SK-N-SH (cell line): ENCODE data around the gene GPR158. TPM values are rescaled to one million over a fixed set of nuclear protein-coding genes. Genes with fewer than 3 reads are reported as not detected.

Experiments
- CTCF ChIA-PET: fragments of 300-600, 350-600 bp; formaldehyde crosslinking; extraction: SDS; loops from one replicate; lab custom pipeline; 2021; lab: Yijun Ruan, JAX
- POLR2A ChIA-PET: fragments of 350-600 bp; sonication (Branson Sonifier 250); formaldehyde crosslinking; extraction: SDS; loops from one replicate; lab custom pipeline; 2020; ENCODE audit warnings: antibody characterized with exemption, inconsistent platforms; lab: Yijun Ruan, JAX
- DNase-seq: peaks from one replicate; pipeline ENCODE4 v3.0.0; 2012
- H2AFZ ChIP-seq: fragments of 200-600 bp; sonication (generic); 2 replicates; pipeline ENCODE4 v1.8.1; 2016; ENCODE audit warnings: antibody characterized with exemption, mild to moderate bottlenecking, low read depth
- H3F3A ChIP-seq: fragments of 200-600 bp; sonication (generic); replicated peaks from 2 replicates; pipeline ENCODE3; 2016; ENCODE audit warnings: antibody characterized with exemption, mild to moderate bottlenecking; ENCODE audit not compliant: insufficient read depth
- H3K27ac ChIP-seq, 2 experiments: fragments of 200-500 bp in 1 of 2; fragments of 200-600 bp in 1 of 2; sonication (Bioruptor generic) in 1 of 2; sonication (generic), shearing (Covaris generic) in 1 of 2; 2 replicates each; pipeline versions ENCODE4 v1.5.1 to v1.6.1; 2014 to 2016; ENCODE audit warnings: low read depth in 2 of 2, inconsistent platforms in 1 of 2, low read length in 1 of 2, mild to moderate bottlenecking in 1 of 2, mixed read lengths in 1 of 2
- H3K27me3 ChIP-seq: fragments of 200-600 bp; sonication (generic), shearing (Covaris generic); 2 replicates; pipeline ENCODE4 v1.6.1; 2016; ENCODE audit warnings: mixed run types; ENCODE audit not compliant: insufficient read depth
- H3K36me3 ChIP-seq, 2 experiments: fragments of 200-500 bp in 1 of 2; fragments of 200-600 bp in 1 of 2; sonication (Bioruptor generic) in 1 of 2; sonication (generic) in 1 of 2; replicated peaks in 1 of 2; 2 replicates each; pipeline versions ENCODE3 to v1.5.1; 2014 to 2016; ENCODE audit warnings: low read length in 1 of 2, mild to moderate bottlenecking in 1 of 2; ENCODE audit not compliant: insufficient read depth in 2 of 2, control insufficient read depth in 1 of 2
- H3K4me1 ChIP-seq, 2 experiments: fragments of 200-500 bp in 1 of 2; fragments of 200-600 bp in 1 of 2; sonication (Bioruptor generic) in 1 of 2; sonication (generic), shearing (Covaris generic) in 1 of 2; 2 replicates each; pipeline versions ENCODE4 v1.5.1 to v1.6.1; 2014 to 2016; ENCODE audit warnings: low read depth in 1 of 2, low read length in 1 of 2, mixed run types in 1 of 2; ENCODE audit not compliant: insufficient read depth in 2 of 2, control insufficient read depth in 1 of 2
- H3K4me2 ChIP-seq: fragments of 200-600 bp; sonication (generic), shearing (Covaris generic); 2 replicates; pipeline ENCODE4 v1.6.1; 2017; ENCODE audit warnings: mixed run types
- H3K4me3 ChIP-seq, 2 experiments: fragments of 200-500 bp in 1 of 2; fragments of 200-600 bp in 1 of 2; sonication (Bioruptor generic) in 1 of 2; sonication (generic), shearing (Covaris generic) in 1 of 2; 2 replicates each; pipeline versions ENCODE4 v1.5.1 to v1.8.1; 2014 to 2016; ENCODE audit warnings: low read depth in 2 of 2, inconsistent platforms in 1 of 2, low read length in 1 of 2, mild to moderate bottlenecking in 1 of 2, mixed read lengths in 1 of 2, moderate library complexity in 1 of 2
- H3K79me2 ChIP-seq: fragments of 200-600 bp; sonication (generic); 2 replicates; pipeline ENCODE4 v1.8.1; 2017; ENCODE audit warnings: mild to moderate bottlenecking; ENCODE audit not compliant: insufficient read depth
- H3K9ac ChIP-seq: fragments of 200-600 bp; sonication (generic); 2 replicates; pipeline ENCODE4 v1.6.1; 2017; ENCODE audit warnings: mixed run types
- H3K9me2 ChIP-seq: fragments of 200-600 bp; sonication (generic); 2 replicates; pipeline ENCODE4 v1.6.1; 2017; ENCODE audit warnings: mixed run types
- H3K9me3 ChIP-seq: fragments of 200-600 bp; sonication (generic); 2 replicates; pipeline ENCODE4 v1.6.1; 2017; ENCODE audit warnings: mixed run types, mild to moderate bottlenecking, moderate library complexity
- H4K20me1 ChIP-seq: fragments of 200-600 bp; sonication (generic); 2 replicates; pipeline ENCODE4 v1.6.1; 2017; ENCODE audit warnings: mild to moderate bottlenecking, mixed run types; ENCODE audit not compliant: insufficient read depth
- ELF1 ChIP-seq: IDR thresholded peaks from 2 replicates; pipeline ENCODE4 v1.4.0; 2012
- EP300 ChIP-seq, 2 experiments: IDR thresholded peaks; 2 replicates each; pipeline versions ENCODE4 v1.4.0 to v1.6.1; 2012; ENCODE audit warnings: borderline replicate concordance in 1 of 2, low read depth in 1 of 2, low read length in 1 of 2
- EZH2phosphoT487 ChIP-seq: fragments of 200-600 bp; sonication (generic); IDR thresholded peaks from 2 replicates; pipeline ENCODE4 v1.6.1; 2017; ENCODE audit warnings: low read depth, mixed run types, mild to moderate bottlenecking, antibody characterized with exemption, moderate library complexity, borderline replicate concordance
- FOXJ3 ChIP-seq: sonication (generic); formaldehyde crosslinking; IDR thresholded peaks from 2 replicates; pipeline ENCODE4 v1.5.1; 2020; ENCODE audit warnings: mild to moderate bottlenecking, missing genetic modification reagents
- FOXM1 ChIP-seq: IDR thresholded peaks from 2 replicates; pipeline ENCODE4 v1.4.0; 2012; ENCODE audit warnings: low read depth, mild to moderate bottlenecking
- JUND ChIP-seq: IDR thresholded peaks from 2 replicates; pipeline ENCODE4 v1.4.0; 2012
- MEF2A ChIP-seq: IDR thresholded peaks from 2 replicates; pipeline ENCODE4 v1.4.0; 2012; ENCODE audit warnings: low read depth, borderline replicate concordance
- NFIC ChIP-seq: IDR thresholded peaks from 2 replicates; pipeline ENCODE4 v1.4.0; 2012; ENCODE audit warnings: borderline replicate concordance
- NRF1 ChIP-seq: IDR thresholded peaks from 2 replicates; pipeline ENCODE4 v1.6.1; 2012; ENCODE audit warnings: low read depth, mild to moderate bottlenecking, low read length
- RAD21 ChIP-seq: IDR thresholded peaks from 2 replicates; pipeline ENCODE4 v1.6.1; 2012; ENCODE audit warnings: mild to moderate bottlenecking, low read length
- RCOR1 ChIP-seq: fragments of 150-350 bp; IDR thresholded peaks from 2 replicates; pipeline ENCODE4 v1.6.1; 2017; ENCODE audit warnings: antibody characterized with exemption, low read length
- RXRA ChIP-seq: IDR thresholded peaks from 2 replicates; pipeline ENCODE4 v1.4.0; 2012; ENCODE audit warnings: low read depth, mild to moderate bottlenecking, borderline replicate concordance
- SMC3 ChIP-seq: IDR thresholded peaks from 2 replicates; pipeline ENCODE4 v1.6.1; 2012; ENCODE audit warnings: low read depth, low read length, improper control_type of control experiment
- TAF1 ChIP-seq: IDR thresholded peaks from 2 replicates; pipeline ENCODE4 v1.6.1; 2012; ENCODE audit warnings: low read depth, mild to moderate bottlenecking, low read length, moderate library complexity, borderline replicate concordance
- TCF12 ChIP-seq: IDR thresholded peaks from 2 replicates; pipeline ENCODE4 v1.4.0; 2012
- TEAD4 ChIP-seq: IDR thresholded peaks from 2 replicates; pipeline ENCODE4 v1.4.0; 2012; ENCODE audit warnings: mild to moderate bottlenecking, borderline replicate concordance; ENCODE audit not compliant: insufficient read depth
- WGBS: methylation state at CpG from one replicate; pipeline ENCODE4 v1.1.6; 2017; ENCODE audit warnings: low lambda C conversion rate; 5-methylcytosine and 5-hydroxymethylcytosine counted together
- polyA plus RNA-seq, 3 experiments: library from polyadenylated mRNA; depleted of rRNA; stranded (reverse); fragments of >200 nt; gene quantifications; 2 replicates each; pipeline ENCODE4 v1.2.3, GENCODE V29; 2012
- TF ChIP-seq, protein P1 (sequence below): IDR thresholded peaks from 2 replicates; pipeline ENCODE4 v1.4.0; 2012; ENCODE audit warnings: low read depth, borderline replicate concordance
- TF ChIP-seq, protein P2 (sequence below): fragments of 150-350 bp; IDR thresholded peaks from 2 replicates; pipeline ENCODE4 v1.6.1; 2016; ENCODE audit warnings: mild to moderate bottlenecking, low read depth, low read length
- TF ChIP-seq, protein P3 (sequence below): IDR thresholded peaks from 2 replicates; pipeline ENCODE4 v1.4.0; 2012; ENCODE audit warnings: low read depth
- TF ChIP-seq, protein P4 (sequence below): fragments of 200-600 bp; sonication (generic); IDR thresholded peaks from 2 replicates; pipeline ENCODE4 v1.6.1; 2017; ENCODE audit warnings: antibody characterized with exemption, mild to moderate bottlenecking, moderate library complexity
- TF ChIP-seq, protein P5 (sequence below): IDR thresholded peaks from 2 replicates; pipeline ENCODE4; 2012

The GPR158 gene
- polyA plus RNA-seq, 1 of the 3 experiments (the other 2 are of a cell fraction): not detected

DNA sequence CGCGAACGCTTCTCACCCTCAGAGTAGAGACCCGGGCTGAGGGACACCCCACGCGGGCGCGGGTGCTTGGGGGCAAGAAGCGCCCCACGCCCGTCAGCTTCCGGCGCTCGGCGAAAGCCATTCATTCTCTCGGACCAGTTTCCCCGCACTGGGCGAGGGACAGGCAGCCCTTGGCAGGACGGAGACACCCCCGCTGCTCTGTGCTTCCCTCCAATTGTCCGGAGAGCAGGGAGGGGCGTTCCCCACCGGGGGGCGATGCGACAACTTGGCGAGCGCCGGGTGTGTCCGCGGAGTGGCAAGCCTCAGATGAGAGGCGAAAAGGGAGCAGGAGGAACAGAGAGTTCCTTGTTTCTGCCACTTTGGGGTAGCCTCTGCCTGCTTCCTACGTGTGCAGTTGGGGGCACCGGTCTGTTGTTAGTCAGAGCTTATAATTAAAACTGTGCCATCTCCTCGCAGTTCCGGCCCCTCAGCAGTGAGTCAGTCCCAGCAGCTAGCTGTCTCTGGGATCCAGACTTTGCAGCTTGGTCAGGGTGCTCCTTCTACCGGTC, 1.7 kb downstream of the GPR158 start:
- Histone ChIP-seq H3K27ac (no peak overlapping the region), H3K27me3 (peaks cover 22% of the 10 kb centered on the region), H4K20me1 (no peaks in the 10 kb centered on the region), H3K9me2 (no peaks in the 10 kb centered on the region), H3K9me3 (no peaks in the 10 kb centered on the region), H3K4me2 (no peak overlapping the region), H3K4me1 (peaks cover 0 to 13% of the 10 kb centered on the region in 2 experiments; a peak in 1 of 4 replicates), H3K4me3 (peak overlapping the region in 1 of 2 experiments; percentile 19; a peak in 1 of 4 replicates), H3F3A (no peaks in the 10 kb centered on the region), H3K79me2 (no peaks in the 10 kb centered on the region), H3K36me3 (no peaks in the 10 kb centered on the region), H3K9ac (no peak overlapping the region), H2AFZ (no peak overlapping the region)
- DNase-seq: peak; percentile 47
- CTCF ChIA-PET: interaction anchor here (1.4 kb wide), 1 partner anchor 63 kb away, joined by 5 read pairs; no protein-coding TSS in a partner anchor
- WGBS: 15% methylated on average over 24 of the region's 36 CpGs
- TF ChIP-seq RAD21 (no peak), NRF1 (no peak), TAF1 (no peak), ELF1 (no peak), FOXJ3 (CRISPR knock-in tag) (no peak), EP300 (IDR thresholded peaks at IDR 0.05; ENCODE audit: borderline replicate concordance in 1 of 2, low read depth in 1 of 2, low read length in 1 of 2) (no peak)
- TF ChIP-seq, protein P1, sequence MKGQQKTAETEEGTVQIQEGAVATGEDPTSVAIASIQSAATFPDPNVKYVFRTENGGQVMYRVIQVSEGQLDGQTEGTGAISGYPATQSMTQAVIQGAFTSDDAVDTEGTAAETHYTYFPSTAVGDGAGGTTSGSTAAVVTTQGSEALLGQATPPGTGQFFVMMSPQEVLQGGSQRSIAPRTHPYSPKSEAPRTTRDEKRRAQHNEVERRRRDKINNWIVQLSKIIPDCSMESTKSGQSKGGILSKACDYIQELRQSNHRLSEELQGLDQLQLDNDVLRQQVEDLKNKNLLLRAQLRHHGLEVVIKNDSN: no peak
- TF ChIP-seq, protein P2, sequence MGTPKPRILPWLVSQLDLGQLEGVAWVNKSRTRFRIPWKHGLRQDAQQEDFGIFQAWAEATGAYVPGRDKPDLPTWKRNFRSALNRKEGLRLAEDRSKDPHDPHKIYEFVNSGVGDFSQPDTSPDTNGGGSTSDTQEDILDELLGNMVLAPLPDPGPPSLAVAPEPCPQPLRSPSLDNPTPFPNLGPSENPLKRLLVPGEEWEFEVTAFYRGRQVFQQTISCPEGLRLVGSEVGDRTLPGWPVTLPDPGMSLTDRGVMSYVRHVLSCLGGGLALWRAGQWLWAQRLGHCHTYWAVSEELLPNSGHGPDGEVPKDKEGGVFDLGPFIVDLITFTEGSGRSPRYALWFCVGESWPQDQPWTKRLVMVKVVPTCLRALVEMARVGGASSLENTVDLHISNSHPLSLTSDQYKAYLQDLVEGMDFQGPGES: no peak
- TF ChIP-seq, protein P3, sequence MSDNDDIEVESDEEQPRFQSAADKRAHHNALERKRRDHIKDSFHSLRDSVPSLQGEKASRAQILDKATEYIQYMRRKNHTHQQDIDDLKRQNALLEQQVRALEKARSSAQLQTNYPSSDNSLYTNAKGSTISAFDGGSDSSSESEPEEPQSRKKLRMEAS: no peak
- TF ChIP-seq, protein P4, sequence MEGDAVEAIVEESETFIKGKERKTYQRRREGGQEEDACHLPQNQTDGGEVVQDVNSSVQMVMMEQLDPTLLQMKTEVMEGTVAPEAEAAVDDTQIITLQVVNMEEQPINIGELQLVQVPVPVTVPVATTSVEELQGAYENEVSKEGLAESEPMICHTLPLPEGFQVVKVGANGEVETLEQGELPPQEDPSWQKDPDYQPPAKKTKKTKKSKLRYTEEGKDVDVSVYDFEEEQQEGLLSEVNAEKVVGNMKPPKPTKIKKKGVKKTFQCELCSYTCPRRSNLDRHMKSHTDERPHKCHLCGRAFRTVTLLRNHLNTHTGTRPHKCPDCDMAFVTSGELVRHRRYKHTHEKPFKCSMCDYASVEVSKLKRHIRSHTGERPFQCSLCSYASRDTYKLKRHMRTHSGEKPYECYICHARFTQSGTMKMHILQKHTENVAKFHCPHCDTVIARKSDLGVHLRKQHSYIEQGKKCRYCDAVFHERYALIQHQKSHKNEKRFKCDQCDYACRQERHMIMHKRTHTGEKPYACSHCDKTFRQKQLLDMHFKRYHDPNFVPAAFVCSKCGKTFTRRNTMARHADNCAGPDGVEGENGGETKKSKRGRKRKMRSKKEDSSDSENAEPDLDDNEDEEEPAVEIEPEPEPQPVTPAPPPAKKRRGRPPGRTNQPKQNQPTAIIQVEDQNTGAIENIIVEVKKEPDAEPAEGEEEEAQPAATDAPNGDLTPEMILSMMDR: no peak
- POLR2A ChIA-PET: no interaction called here

DNA sequence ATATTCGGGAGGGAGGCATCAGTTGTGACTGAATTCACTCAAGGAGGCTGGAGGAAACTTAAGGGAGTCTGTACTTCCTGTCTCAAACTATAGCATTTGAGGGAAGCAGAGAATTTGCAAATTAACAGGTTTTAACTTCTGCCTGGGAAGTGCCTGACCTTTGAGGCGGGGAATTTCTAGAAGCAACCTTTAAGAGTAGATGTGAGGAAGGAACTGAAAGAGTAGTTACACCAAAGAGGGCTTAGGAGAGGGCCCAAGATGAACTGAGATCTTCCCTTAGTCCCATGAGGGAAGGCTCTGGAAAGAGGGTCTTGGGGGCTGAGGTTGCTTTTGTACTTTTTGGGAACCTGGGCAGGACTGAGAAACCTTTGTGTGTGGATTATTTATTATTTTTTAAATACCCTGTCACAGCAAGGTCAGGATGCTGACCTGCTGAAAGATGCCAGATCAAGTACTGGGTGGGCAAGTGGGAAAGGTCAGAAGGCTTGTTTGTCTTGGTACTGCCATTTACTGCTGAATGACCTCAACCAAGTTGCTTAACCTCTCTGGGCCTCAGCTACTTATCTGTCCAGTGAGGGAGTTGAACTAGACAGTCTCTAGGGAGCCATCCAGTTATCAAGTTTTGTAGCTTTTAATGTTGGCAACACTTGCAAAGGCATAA, 2.4 kb downstream of the GPR158 start:
- Histone ChIP-seq H3K9me3 (no peaks in the 10 kb centered on the region), H3K27me3 (peaks cover 22% of the 10 kb centered on the region), H2AFZ (no peak overlapping the region), H3K27ac (no peak overlapping the region), H3K4me3 (no peak overlapping the region), H3K4me1 (peaks cover 0 to 13% of the 10 kb centered on the region in 2 experiments; a peak in 1 of 4 replicates), H3K4me2 (no peak overlapping the region), H3K79me2 (no peaks in the 10 kb centered on the region), H4K20me1 (no peaks in the 10 kb centered on the region), H3F3A (no peaks in the 10 kb centered on the region), H3K36me3 (no peaks in the 10 kb centered on the region), H3K9me2 (no peaks in the 10 kb centered on the region), H3K9ac (no peak overlapping the region)
- no peak for DNase-seq
- 28% methylated on average over 2 of the region's 2 CpGs for WGBS
- POLR2A ChIA-PET: interaction anchor here (0.6 kb wide), 1 partner anchor 533 kb away, joined by 3 read pairs; no protein-coding TSS in a partner anchor
- CTCF ChIA-PET: interaction anchor here (1.4 kb wide), 1 partner anchor 64 kb away, joined by 5 read pairs; no protein-coding TSS in a partner anchor
- TF ChIP-seq FOXM1 (no peak), MEF2A (no peak), EZH2phosphoT487 (no peak), TCF12 (no peak), TEAD4 (no peak), JUND (no peak), RCOR1 (no peak), RXRA (no peak), FOXJ3 (CRISPR knock-in tag) (no peak), NFIC (no peak), SMC3 (no peak), NRF1 (no peak)
- TF ChIP-seq, protein P5, sequence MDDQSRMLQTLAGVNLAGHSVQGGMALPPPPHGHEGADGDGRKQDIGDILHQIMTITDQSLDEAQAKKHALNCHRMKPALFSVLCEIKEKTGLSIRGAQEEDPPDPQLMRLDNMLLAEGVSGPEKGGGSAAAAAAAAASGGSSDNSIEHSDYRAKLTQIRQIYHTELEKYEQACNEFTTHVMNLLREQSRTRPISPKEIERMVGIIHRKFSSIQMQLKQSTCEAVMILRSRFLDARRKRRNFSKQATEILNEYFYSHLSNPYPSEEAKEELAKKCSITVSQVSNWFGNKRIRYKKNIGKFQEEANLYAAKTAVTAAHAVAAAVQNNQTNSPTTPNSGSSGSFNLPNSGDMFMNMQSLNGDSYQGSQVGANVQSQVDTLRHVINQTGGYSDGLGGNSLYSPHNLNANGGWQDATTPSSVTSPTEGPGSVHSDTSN: no peak
- TF ChIP-seq, protein P1: no peak
